Bronchial epithelial cell (primary cell): ENCODE measurements around the gene CREB5. TPM values are rescaled to one million over a fixed set of nuclear protein-coding genes. Genes with fewer than 3 reads are reported as not detected.
A peak's percentile ranks its signal among the peaks of the same experiment; 100 is the strongest.
"Not testable (repeated sequence)": the region's sequence is repeated elsewhere in the genome, so short reads cannot be mapped to it uniquely, and the experiment has no call there.

ENCODE experiments used
- DNase-seq: peaks from one replicate; pipeline ENCODE4 v3.0.0-alpha.2; 2010; ENCODE audit warnings: low read depth
- FAIRE-seq: peaks from 2 replicates; lab custom pipeline; 2011; peaks lifted over from hg19 to GRCh38; lab: Jason Lieb, UNC
- H3K27me3 ChIP-seq: 2 replicates; pipeline ENCODE4 v1.5.1; 2011; ENCODE audit warnings: low read length; ENCODE audit not compliant: control insufficient read depth, insufficient read depth
- H3K36me3 ChIP-seq: 2 replicates; pipeline ENCODE4 v1.5.1; 2011; ENCODE audit warnings: low read length; ENCODE audit not compliant: control insufficient read depth, insufficient read depth
- H3K4me3 ChIP-seq: 2 replicates; pipeline ENCODE4 v1.5.1; 2011; ENCODE audit warnings: mild to moderate bottlenecking, low read depth, low read length, control low read depth
- CTCF ChIP-seq: IDR thresholded peaks from 2 replicates; pipeline ENCODE4 v1.5.1; 2011; ENCODE audit warnings: mild to moderate bottlenecking, moderate library complexity, low read length, control low read depth, inconsistent platforms; ENCODE audit not compliant: insufficient read depth, severe bottlenecking
- total RNA-seq: library from RNA; depleted of rRNA; stranded (reverse); fragments of >200 nt; gene quantifications from 2 replicates; pipeline ENCODE4 v1.2.1, GENCODE V29; 2014

Gene CREB5
- total RNA-seq, 1 donor from 2014 or later = 2.1 TPM

GRCh38 chr7:28782362-28782761, 370.0 kb downstream of the CREB5 start:
- H3K36me3 ChIP-seq = no peaks in the 10 kb centered on the region
- H3K4me3 ChIP-seq = no peak overlapping the region
- H3K27me3 ChIP-seq = no peaks in the 10 kb centered on the region
- DNase-seq (no peak), FAIRE-seq (no peak)
- TF ChIP-seq CTCF = no peak

GRCh38 chr7:28784171-28784902, 372.0 kb downstream of the CREB5 start:
- FAIRE-seq = no peak
- no peaks in the 10 kb centered on the region for H3K36me3 ChIP-seq
- H3K4me3 ChIP-seq = no peak overlapping the region
- H3K27me3 ChIP-seq = no peaks in the 10 kb centered on the region
- DNase-seq = no peak
- TF ChIP-seq CTCF = no peak

- FAIRE-seq (peak; percentile 13), DNase-seq (no peak)
- no peaks in the 10 kb centered on the region for H3K36me3 ChIP-seq
These were observed 373.0 kb downstream of the CREB5 start for GRCh38 chr7:28785041-28785995.

GRCh38 chr7:28786156-28786555, 373.8 kb downstream of the CREB5 start:
- not testable (repeated sequence) for DNase-seq, H3K4me3 ChIP-seq, H3K27me3 ChIP-seq, H3K36me3 ChIP-seq, FAIRE-seq

More at GRCh38 chr7:28785041-28785995, 373.0 kb downstream of the CREB5 start:
- no peak for TF ChIP-seq CTCF
- H3K4me3 ChIP-seq = no peak overlapping the region
- H3K27me3 ChIP-seq = no peaks in the 10 kb centered on the region

GRCh38 chr7:28787106-28787505, 374.8 kb downstream of the CREB5 start:
- DNase-seq = no peak
- H3K27me3 ChIP-seq = no peaks in the 10 kb centered on the region
- no peak for TF ChIP-seq CTCF
- H3K36me3 ChIP-seq = no peaks in the 10 kb centered on the region
- FAIRE-seq = peak; percentile 72
- no peak overlapping the region for H3K4me3 ChIP-seq

GRCh38 chr7:28790467-28790866, 378.1 kb downstream of the CREB5 start:
- TF ChIP-seq CTCF = no peak
- FAIRE-seq = no peak

More at GRCh38 chr7:28790467-28790866, 378.1 kb downstream of the CREB5 start:
- Histone ChIP-seq H3K27me3 (no peaks in the 10 kb centered on the region), H3K36me3 (no peaks in the 10 kb centered on the region), H3K4me3 (no peak overlapping the region)
- no peak for DNase-seq
